Esophagus squamous epithelium (tissue), 5 donors: Measurements from ENCODE around the gene GRN. TPM values are rescaled to one million over a fixed set of nuclear protein-coding genes. Genes with fewer than 3 reads are reported as not detected.
A peak's percentile ranks its signal among the peaks of the same experiment; 100 is the strongest.
"Not testable (repeated sequence)": the region's sequence is repeated elsewhere in the genome, so short reads cannot be mapped to it uniquely, and the experiment has no call there.

Source experiments
- DNase-seq: peaks from one replicate; lab custom pipeline; 2025; lab: John Stamatoyannopoulos, UW
- H3K27ac ChIP-seq, 4 donors: fragments of 200-600 bp; sonication (generic); one replicate each; pipeline ENCODE4 v1.5.1; 2016 to 2019; ENCODE audit warnings: mild to moderate bottlenecking in 1 of 4
- H3K27me3 ChIP-seq, 4 donors: fragments of 200-600 bp; sonication (generic); 1 replicate in 3 of 4; 2 replicates in 1 of 4; pipeline versions ENCODE4 v1.5.1 to v1.6.0; 2017 to 2021; ENCODE audit warnings: antibody characterized with exemption in 1 of 4
- H3K36me3 ChIP-seq, 3 donors: fragments of 200-600 bp; sonication (generic); one replicate each; pipeline ENCODE4 v1.5.1; 2016 to 2019
- H3K4me1 ChIP-seq, 3 donors: fragments of 200-600 bp; sonication (generic); one replicate each; pipeline ENCODE4 v1.5.1; 2017 to 2019
- H3K4me3 ChIP-seq, 4 donors: fragments of 200-600 bp; sonication (generic); 1 replicate in 3 of 4; 2 replicates in 1 of 4; pipeline ENCODE4 v1.5.1; 2016 to 2019; ENCODE audit warnings: mild to moderate bottlenecking in 2 of 4, moderate library complexity in 1 of 4
- H3K9me3 ChIP-seq, 3 donors: fragments of 200-600 bp; sonication (generic); one replicate each; pipeline ENCODE4 v1.5.1; 2016 to 2019
- CTCF ChIP-seq, 6 experiments: fragments of 450-650 bp in 4 of 6; fragments of 200-600 bp in 2 of 6; sonication (generic) in 2 of 6; IDR thresholded peaks; one replicate each; pipeline ENCODE4 v1.5.1; 2016 to 2019; ENCODE audit warnings: antibody characterized with exemption in 6 of 6, mild to moderate bottlenecking in 4 of 6, moderate library complexity in 4 of 6
- POLR2A ChIP-seq, 4 donors: fragments of 450-650 bp; IDR thresholded peaks; one replicate each; pipeline ENCODE4 v1.6.1; 2017; ENCODE audit warnings: antibody characterized with exemption in 4 of 4, mild to moderate bottlenecking in 4 of 4, moderate library complexity in 3 of 4
- WGBS, 2 donors: methylation state at CpG; one replicate each; pipeline ENCODE4 v1.1.5; 2018; 5-methylcytosine and 5-hydroxymethylcytosine counted together
- intact Hi-C: fragments of 100-400 bp; cut with DNase I; formaldehyde crosslinking; loops from one replicate; pipeline ENCODE4 v1.15.0; 2022
- total RNA-seq, 4 donors: library from RNA; depleted of rRNA; stranded (reverse); fragments of >200 nt; gene quantifications; one replicate each; pipeline ENCODE4 v1.1.0, GENCODE V29; 2016
- donor health status: DM: yes; HTN: yes; CAD: no.

Gene GRN
- total RNA-seq, 4 donors from 2014 or later, result 428 to 1,204 (median 642) TPM

- intact Hi-C loops, result no loop called here
- peaks cover 0 to 15% (median 0%) of the 10 kb centered on the region in 4 donors for H3K27me3 ChIP-seq
- no peak for DNase-seq
- no peaks in the 10 kb centered on the region for H3K36me3 ChIP-seq
- peak overlapping the region in 3 of 4 donors; percentile 64 to 84 (median 66) for H3K4me3 ChIP-seq
- no peaks in the 10 kb centered on the region for H3K9me3 ChIP-seq
- peaks cover 3 to 47% (median 14%) of the 10 kb centered on the region in 3 donors for H3K4me1 ChIP-seq
- H3K27ac ChIP-seq, result no peak overlapping the region
- TF ChIP-seq CTCF (IDR thresholded peaks at IDR 0.05) (no peak), POLR2A (IDR thresholded peaks at IDR 0.05) (no peak)
- WGBS, 2 donors, result 7 to 20% methylated on average over 1 to 3 of the region's 11 CpGs
Observed at GRCh38 chr17:44362459-44362948, 17.4 kb downstream of the GRN start.

- intact Hi-C loops, result no loop called here
Observed at GRCh38 chr17:44362949-44363612, 18.0 kb downstream of the GRN start.

GRCh38 chr17:44363613-44364159 is 18.6 kb downstream of the GRN start, which contains the start of gene FAM171A2:
FAM171A2 (minus strand) TSS chr17:44363853; CDS start chr17:44363714, 139 bp downstream.
- H3K36me3 ChIP-seq, result no peaks in the 10 kb centered on the region
- peaks cover 0 to 18% (median 0%) of the 10 kb centered on the region in 4 donors for H3K27me3 ChIP-seq
- DNase-seq, result no peak
- TF ChIP-seq CTCF (IDR thresholded peaks at IDR 0.05) (peak; percentile 54 to 79 (median 66)), POLR2A (IDR thresholded peaks at IDR 0.05) (no peak)
- peak within 1 kb of the TSS in 3 of 4 donors; percentile 45 to 58 (median 48) for H3K27ac ChIP-seq
- intact Hi-C loops, result no loop called here
- H3K4me1 ChIP-seq, result peaks cover 3 to 59% (median 14%) of the 10 kb centered on the region in 3 donors
- no peaks in the 10 kb centered on the region for H3K9me3 ChIP-seq
- H3K4me3 ChIP-seq, result peak within 1 kb of the TSS; percentile 64 to 84 (median 72)
- 0 to 4% methylated on average over 1 to 8 of the region's 63 CpGs for WGBS, 2 donors

More at GRCh38 chr17:44362949-44363612, 18.0 kb downstream of the GRN start:
- H3K27ac ChIP-seq, result peak overlapping the region in 3 of 4 donors; percentile 45 to 58 (median 48)
- H3K9me3 ChIP-seq, result no peaks in the 10 kb centered on the region
- H3K4me1 ChIP-seq, result peaks cover 3 to 53% (median 14%) of the 10 kb centered on the region in 3 donors
- no peaks in the 10 kb centered on the region for H3K36me3 ChIP-seq
- H3K4me3 ChIP-seq, result peak overlapping the region; percentile 64 to 84 (median 72)
- TF ChIP-seq POLR2A (IDR thresholded peaks at IDR 0.05) (no peak), CTCF (IDR thresholded peaks at IDR 0.05) (no peak)
- DNase-seq, result no peak
- H3K27me3 ChIP-seq, result peaks cover 0 to 15% (median 0%) of the 10 kb centered on the region in 4 donors
- WGBS, 2 donors, result 0% methylated on average over 2 of the region's 45 CpGs; no CpG with 5 or more reads in 1 of the 2 donors

GRCh38 chr17:44365051-44365450 is 19.9 kb downstream of the GRN start:
- H3K4me3 ChIP-seq, H3K27ac ChIP-seq, H3K9me3 ChIP-seq, DNase-seq, H3K36me3 ChIP-seq, intact Hi-C loops: not testable (repeated sequence)
- peaks cover 3 to 59% (median 14%) of the 10 kb centered on the region in 3 donors for H3K4me1 ChIP-seq
- H3K27me3 ChIP-seq, result peaks cover 0 to 31% (median 0%) of the 10 kb centered on the region in 4 donors
- WGBS, 2 donors, result 86 to 96% methylated on average over 5 of the region's 5 CpGs

- Histone ChIP-seq H3K4me3 (no peak overlapping the region), H3K36me3 (no peaks in the 10 kb centered on the region), H3K9me3 (no peaks in the 10 kb centered on the region), H3K27ac (peak overlapping the region in 3 of 4 donors; percentile 10 to 71 (median 53)), H3K27me3 (peaks cover 0 to 48% (median 0%) of the 10 kb centered on the region in 4 donors), H3K4me1 (peaks cover under 1 to 41% (median 14%) of the 10 kb centered on the region in 3 donors)
- intact Hi-C loops, result no loop called here
- WGBS, 2 donors, result 40 to 48% methylated on average over 7 of the region's 7 CpGs
- no peak for TF ChIP-seq POLR2A (IDR thresholded peaks at IDR 0.05)
- no peak for TF ChIP-seq CTCF (IDR thresholded peaks at IDR 0.05)
- DNase-seq, result no peak
Observed at GRCh38 chr17:44367231-44367979, 22.3 kb downstream of the GRN start.

GRCh38 chr17:44368391-44369243 is 23.5 kb downstream of the GRN start:
- intact Hi-C loops, H3K27ac ChIP-seq, H3K36me3 ChIP-seq, H3K9me3 ChIP-seq, H3K4me3 ChIP-seq, DNase-seq: not testable (repeated sequence)
- 69 to 75% methylated on average over 6 to 11 of the region's 42 CpGs for WGBS, 2 donors
- H3K4me1 ChIP-seq, result peaks cover 0 to 30% (median 5%) of the 10 kb centered on the region in 3 donors
- H3K27me3 ChIP-seq, result peaks cover 0 to 45% (median 0%) of the 10 kb centered on the region in 4 donors

GRCh38 chr17:44369414-44370023 is 24.4 kb downstream of the GRN start:
- H3K27ac ChIP-seq, H3K9me3 ChIP-seq, H3K36me3 ChIP-seq, intact Hi-C loops, H3K4me3 ChIP-seq, DNase-seq: not testable (repeated sequence)
- Histone ChIP-seq H3K4me1 (peaks cover 0 to 34% (median 2%) of the 10 kb centered on the region in 3 donors), H3K27me3 (peaks cover 0 to 44% (median 0%) of the 10 kb centered on the region in 4 donors)
- WGBS, 2 donors, result 47 to 56% methylated on average over 6 to 8 of the region's 17 CpGs
